GOT3 (cell line): ENCODE results near the gene B4GALT2.
A peak's percentile ranks its signal among the peaks of the same experiment; 100 is the strongest.

Experiments used
- DNase-seq: peaks from one replicate; lab custom pipeline; 2025; ENCODE audit warnings: mixed read lengths; lab: John Stamatoyannopoulos, UW

B4GALT2 gene

DNA sequence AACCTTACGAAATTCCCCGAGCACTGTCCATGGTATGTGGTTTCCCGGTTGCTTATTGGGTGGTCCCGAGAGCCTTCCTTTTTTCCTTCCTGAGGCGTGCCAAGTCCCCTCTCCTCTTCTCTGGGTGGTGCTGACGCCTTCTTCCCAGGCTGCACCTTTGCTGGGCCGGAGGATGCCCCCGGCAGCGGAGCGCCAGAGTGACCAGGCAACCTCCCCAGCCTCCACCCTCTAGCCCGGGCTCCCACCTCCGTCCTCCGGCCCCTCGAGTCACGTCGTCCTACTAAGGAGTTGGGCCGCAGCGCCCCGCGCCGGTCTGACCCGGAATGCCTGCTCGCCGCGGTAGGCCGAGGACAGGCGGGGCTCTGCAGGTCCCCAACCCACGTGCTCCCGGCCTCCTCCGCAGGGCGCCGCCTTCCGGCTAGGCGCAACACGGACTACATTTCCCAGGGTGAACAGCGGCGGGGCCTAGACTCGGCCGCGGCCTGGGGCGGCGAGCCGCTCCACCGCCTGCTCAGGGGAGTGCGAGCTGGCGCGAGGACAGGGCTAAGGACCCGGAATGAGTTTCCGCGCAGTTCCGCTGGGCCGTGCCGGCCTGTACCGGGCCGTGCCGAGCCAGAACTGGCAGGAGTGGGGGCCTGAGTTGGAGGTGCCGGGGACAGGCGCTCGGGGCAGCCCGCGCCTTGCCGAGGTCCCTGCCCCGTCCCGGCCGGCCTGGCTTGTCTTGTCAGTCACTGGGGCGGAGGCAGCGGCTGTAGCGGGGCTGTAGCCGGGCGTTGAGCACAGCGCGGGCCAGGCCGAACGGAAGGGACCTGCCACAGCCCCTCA lies 32.6 kb upstream of the B4GALT2 start, which contains the start of gene IPO13:
Gene IPO13, plus strand, starts transcription at position 715 of the 825 bp plus-strand sequence. CDS start 651 bp downstream, outside the sequence.
- peak; percentile 87 for DNase-seq

DNA sequence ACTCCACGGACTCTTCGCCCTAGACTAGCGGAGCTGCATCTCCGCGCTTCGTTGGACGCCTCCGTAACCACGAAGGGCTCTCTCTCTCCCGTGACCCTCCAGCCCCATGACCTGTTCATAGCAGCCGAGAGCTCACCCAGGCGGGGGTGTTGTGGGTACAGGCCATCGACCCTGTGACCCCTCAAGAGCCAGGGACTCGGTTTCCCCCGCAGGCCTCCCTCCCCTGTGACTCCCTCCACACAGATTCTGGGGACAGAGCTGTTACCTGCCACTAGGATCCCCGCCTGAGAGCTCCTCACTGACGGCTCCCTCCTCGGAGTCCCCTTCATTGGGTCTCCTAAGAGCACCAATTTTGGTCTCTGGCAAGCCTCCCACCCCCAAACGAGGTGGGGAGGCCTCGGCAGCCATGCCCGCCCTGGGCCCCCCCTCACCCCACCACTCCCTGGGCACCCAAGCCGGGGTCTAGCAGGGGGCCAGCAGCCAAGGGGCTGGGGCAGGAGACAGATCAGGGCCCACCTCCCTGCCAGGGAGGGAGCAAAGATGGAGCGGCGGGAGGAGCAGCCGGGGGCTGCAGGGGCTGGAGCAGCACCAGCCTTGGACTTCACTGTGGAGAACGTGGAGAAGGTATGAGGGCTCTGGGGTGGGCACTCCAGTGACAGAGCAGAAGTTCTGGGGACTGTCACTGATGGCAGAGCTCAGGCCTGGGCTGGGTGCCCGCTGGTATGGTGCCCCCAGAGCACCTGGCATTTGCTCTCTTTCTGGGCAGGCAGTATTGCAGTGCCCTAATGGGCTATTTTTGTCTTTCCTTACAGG lies 31.7 kb upstream of the B4GALT2 start:
- DNase-seq, result no peak

GRCh38 chr1:43947874-43948437 lies 31.1 kb upstream of the B4GALT2 start:
- no peak for DNase-seq

DNA sequence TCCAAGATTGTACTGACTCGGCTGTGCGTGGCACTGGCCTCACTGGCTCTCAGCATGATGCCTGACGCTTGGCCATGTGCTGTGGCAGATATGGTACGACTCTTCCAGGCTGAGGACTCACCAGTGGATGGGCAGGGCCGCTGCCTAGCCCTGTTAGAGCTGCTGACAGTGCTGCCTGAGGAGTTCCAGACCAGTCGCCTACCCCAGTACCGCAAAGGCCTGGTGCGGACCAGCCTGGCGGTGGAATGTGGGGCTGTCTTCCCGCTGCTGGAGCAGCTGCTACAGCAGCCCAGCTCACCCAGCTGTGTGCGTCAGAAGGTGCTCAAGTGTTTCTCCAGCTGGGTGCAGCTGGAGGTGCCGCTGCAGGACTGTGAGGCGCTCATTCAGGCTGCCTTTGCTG lies 29.3 kb upstream of the B4GALT2 start:
- no peak for DNase-seq

GRCh38 chr1:43951021-43951985 lies 27.7 kb upstream of the B4GALT2 start:
- no peak for DNase-seq

GRCh38 chr1:43952731-43953346 lies 26.2 kb upstream of the B4GALT2 start:
- DNase-seq, result no peak

DNA sequence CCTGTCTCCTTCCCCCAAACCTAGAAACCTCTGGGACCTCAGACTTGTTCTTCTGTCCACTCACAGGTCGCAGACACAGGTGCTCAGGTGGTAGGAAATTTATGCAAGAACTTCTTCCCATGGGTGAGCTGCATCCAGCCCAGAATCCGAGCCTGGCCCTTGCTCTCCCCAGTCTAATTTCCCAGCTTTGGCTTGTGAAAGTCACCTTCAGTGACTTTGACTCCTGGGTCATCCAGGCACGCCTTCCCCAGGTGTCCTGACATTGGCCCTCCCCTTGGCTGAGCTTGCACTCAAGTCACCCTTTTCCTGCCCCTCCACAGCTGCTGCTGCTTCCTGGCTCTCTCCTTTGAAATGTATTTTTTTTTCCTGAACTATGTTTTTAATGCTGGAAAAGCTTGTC lies 25.6 kb upstream of the B4GALT2 start:
- no peak for DNase-seq

- no peak for DNase-seq
Observed at GRCh38 chr1:43954036-43954435, 25.0 kb upstream of the B4GALT2 start.

DNA sequence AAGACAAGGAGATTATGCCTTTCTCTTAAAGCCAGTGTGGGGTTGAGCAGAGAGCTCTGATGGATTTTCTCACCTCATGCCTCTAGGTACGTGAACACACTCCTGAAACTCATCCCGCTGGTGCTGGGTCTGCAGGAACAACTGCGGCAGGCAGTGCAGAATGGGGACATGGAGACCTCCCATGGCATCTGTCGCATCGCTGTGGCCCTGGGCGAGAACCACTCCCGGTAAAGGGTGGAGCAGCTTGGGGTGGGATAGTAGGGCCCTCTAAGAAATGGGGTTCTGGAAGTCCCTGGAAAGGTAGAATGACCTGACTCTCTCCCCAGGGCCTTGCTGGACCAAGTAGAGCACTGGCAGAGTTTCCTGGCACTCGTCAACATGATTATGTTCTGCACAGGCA lies 22.8 kb upstream of the B4GALT2 start:
- no peak for DNase-seq

DNA sequence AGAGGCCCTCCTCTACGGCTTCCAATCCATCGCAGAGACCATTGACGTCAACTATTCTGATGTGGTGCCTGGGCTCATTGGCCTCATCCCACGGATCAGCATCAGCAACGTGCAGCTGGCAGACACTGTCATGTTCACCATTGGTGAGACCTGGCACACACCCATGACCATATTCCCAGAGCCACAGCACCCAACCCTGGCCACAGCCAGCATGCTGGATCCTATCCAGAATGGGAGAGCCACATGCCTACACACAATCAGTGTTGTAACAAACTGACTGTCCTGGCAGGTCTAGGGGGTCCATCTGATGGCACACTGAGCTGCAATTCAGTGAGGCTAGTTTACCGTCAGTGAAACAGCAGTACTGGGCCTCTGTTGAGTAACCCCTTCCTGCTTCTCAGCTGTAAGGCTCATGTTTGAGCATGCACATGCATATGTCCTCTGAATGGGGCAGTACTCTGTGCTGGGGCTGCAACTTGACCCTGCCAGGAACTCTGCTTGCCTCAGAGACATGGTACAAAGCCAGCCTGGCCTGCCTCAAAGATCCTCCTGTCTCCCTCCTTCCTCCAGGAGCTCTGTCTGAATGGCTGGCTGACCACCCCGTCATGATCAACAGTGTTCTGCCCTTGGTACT lies 21.5 kb upstream of the B4GALT2 start:
- no peak for DNase-seq

DNA sequence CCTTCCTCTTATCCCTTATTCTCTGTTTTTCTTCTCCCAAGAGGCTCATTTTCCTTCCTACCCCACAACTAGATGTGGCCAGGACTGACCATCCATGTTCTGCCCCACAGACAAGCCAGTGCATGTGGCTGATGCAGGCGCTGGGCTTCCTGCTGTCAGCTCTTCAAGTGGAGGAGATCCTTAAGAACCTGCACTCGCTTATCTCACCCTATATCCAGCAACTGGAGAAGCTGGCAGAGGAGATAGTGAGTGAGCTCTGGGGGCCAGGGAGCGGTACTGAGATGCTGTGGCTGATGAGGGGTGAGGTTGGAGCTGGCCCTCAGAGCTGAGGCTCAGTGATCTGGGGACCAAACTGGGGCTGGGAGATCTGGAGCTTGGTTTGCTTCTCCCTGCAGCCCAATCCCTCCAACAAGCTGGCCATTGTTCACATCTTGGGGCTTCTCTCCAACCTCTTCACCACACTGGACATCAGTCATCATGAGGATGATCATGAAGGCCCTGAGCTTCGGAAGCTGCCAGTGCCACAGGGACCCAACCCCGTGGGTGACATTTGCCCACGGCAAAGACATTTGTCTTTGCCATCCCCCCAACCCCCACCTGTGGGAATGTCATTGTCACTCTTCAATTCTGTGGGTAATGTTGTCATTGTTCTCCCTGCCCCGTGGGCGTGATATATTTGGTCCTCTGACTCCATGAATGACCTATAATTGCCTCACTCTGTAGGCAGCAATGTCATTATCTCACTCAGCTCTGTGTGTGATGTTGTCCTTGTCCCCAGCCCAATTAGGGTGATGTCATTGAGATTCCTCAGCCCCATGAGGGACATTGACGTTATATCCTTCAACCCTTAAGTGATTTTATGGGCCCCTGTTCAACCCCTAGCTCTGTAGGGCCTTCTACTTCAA lies 20.4 kb upstream of the B4GALT2 start:
- DNase-seq, result no peak

DNA sequence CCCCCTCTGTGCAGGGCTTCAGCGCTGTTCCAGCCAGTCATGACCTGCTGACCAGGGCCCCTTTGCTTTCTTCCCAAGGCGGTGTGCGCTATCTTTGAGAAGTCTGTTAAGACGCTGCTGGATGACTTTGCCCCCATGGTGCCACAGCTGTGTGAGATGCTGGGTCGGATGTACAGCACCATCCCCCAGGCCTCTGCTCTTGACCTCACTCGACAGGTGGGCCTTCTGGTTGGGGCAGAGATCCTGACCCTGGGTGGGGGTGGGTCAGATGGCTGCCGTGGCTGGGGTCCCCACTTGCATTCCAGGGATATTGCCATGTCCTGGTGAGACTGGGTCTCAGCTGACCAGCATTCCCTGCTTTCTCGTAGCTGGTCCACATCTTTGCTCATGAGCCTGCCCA lies 18.2 kb upstream of the B4GALT2 start:
- DNase-seq, result no peak

DNA sequence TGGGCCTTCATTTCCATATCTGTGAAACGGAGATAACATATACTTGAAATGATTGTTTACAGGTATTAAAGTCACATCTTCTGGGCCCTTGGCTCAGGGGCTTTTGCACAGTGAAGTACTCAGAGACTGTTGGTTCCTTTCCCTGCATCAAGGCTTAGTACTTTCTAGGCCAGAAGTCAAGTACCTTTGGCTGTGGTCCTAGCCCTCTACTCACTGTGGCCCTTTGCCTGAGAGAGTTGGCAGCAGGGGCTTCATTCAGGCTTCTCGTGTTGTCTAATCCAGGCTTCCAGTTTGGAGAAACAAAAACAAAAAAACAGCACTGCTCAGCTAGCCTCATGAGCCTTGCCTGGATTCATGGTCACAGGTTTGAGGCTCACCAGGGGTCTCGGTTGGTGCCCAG lies 17.3 kb upstream of the B4GALT2 start:
- no peak for DNase-seq

DNA sequence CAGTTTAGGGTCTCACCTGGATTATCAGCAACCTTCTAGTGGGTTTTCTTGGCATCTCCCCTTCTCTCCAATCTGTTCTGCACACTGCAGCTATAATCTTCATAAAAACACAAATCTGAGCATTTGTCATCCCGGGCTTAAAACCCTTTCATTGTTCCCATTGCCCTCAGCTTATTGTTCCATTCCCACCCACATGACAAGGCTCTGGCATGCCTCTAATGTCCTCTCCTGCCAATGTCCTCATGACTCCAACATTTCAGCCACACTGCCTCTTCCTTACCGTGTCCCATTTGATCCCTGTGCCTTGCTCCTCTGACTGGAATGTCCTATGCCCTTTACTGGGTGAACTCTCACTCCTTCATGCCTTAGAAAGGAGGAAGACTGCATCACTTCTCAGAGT lies 16.7 kb upstream of the B4GALT2 start:
- DNase-seq, result no peak

DNA sequence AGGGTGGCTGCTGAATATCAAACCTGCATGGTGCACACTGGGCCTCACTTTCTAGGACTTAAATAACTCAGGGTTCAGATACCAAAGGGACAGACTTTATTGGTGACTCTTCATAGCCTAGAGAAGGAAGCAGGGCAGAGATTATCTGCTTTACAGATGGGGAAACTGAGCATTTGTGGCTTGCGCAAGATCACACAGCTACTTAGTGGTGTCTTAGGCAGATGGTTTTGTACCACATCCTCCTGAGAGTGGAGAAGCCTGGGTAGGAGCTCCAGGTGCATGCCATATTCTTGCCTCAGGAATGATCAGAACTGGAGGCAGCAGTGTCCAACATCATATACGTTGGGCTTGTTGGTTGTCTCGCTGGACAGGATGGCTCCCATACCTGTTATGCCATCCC lies 16.0 kb upstream of the B4GALT2 start:
- no peak for DNase-seq

GRCh38 chr1:43963890-43964289 lies 15.1 kb upstream of the B4GALT2 start:
- no peak for DNase-seq

DNA sequence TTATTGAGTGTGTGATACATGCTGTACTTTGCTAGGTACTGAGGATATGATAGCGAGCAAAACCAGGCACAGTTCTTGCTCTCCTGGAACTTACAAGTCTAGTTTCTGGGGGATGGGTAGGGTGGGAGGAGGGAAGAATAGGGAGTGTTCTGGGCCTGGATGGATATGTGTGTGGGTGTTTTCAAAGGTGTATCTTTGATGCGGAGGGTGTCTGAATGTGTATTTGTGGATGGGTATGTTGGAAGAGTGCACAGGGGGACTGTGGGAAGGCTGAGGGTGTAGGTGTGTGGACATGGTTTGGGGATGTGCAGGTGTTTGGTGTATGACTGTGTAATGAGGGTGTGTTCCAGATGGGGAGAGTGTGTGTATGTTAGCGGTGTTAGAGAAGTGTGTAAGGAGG lies 13.7 kb upstream of the B4GALT2 start:
- DNase-seq, result no peak

GRCh38 chr1:43968348-43968948 lies 10.6 kb upstream of the B4GALT2 start:
- DNase-seq, result no peak

- DNase-seq, result no peak
Observed at GRCh38 chr1:43969416-43969745, 9.6 kb upstream of the B4GALT2 start.
